C4-2B (cell line): ENCODE data around the gene SHLD2.

ENCODE experiments used
- ZFX ChIP-seq: fragments of 450-650 bp; IDR thresholded peaks from 2 replicates; pipeline ENCODE4 v1.6.1; 2017
- TF ChIP-seq, protein P1 (sequence below): fragments of 450-650 bp; conservative IDR thresholded peaks from 2 replicates; pipeline ENCODE4 v1.5.1; 2017; ENCODE audit warnings: mild to moderate bottlenecking

DNA sequence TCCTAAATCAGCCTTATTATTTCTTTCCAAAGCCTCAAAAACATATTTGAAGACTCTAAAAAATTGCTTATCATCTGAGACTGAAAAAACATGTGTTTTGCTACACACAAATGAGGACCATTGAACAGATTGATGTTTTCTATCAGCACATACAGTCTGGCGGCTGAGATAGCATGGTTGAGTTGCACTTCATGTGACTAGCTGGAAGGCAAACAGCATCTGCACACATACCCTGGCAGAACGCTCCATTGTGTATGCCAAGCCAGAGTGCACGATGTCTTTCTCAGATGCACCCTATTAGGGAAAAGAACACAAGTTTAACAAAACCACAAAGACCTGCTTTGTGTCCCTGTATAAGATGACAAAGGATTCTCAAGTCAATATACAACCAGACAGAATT, 41.9 kb upstream of the SHLD2 start:
- TF ChIP-seq, protein P1, sequence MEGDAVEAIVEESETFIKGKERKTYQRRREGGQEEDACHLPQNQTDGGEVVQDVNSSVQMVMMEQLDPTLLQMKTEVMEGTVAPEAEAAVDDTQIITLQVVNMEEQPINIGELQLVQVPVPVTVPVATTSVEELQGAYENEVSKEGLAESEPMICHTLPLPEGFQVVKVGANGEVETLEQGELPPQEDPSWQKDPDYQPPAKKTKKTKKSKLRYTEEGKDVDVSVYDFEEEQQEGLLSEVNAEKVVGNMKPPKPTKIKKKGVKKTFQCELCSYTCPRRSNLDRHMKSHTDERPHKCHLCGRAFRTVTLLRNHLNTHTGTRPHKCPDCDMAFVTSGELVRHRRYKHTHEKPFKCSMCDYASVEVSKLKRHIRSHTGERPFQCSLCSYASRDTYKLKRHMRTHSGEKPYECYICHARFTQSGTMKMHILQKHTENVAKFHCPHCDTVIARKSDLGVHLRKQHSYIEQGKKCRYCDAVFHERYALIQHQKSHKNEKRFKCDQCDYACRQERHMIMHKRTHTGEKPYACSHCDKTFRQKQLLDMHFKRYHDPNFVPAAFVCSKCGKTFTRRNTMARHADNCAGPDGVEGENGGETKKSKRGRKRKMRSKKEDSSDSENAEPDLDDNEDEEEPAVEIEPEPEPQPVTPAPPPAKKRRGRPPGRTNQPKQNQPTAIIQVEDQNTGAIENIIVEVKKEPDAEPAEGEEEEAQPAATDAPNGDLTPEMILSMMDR = no peak
- no peak for TF ChIP-seq ZFX
